Medulla oblongata (tissue), 1 donor: ENCODE results near the gene CREB3L2.
"Not testable (repeated sequence)": the region's sequence is repeated elsewhere in the genome, so short reads cannot be mapped to it uniquely, and the experiment has no call there.

Experiments used
- DNase-seq: peaks from one replicate; pipeline ENCODE4 v3.0.0-alpha.2; 2015; ENCODE audit errors: extremely low spot score

CREB3L2 gene

DNA sequence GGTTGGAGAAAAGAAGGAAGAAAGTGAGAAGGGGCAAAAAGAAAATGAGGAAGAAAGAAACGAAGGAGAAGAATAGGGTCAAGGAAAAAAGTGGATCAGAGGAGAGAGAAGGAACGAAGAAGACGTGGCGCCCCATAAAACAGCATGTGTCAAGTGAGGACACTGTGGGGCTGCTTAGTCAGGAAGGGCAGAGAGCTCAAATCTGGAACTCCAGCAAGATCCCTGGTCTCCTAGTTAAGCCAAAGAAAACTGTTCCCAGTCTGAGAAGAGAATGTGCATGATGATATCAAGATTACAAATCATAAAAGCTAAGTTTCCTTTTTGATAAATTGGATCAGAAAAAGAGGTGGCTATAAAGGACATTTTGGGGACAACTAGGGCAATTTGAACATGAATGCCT, 33.0 kb downstream of the CREB3L2 start:
- no peak for DNase-seq

DNA sequence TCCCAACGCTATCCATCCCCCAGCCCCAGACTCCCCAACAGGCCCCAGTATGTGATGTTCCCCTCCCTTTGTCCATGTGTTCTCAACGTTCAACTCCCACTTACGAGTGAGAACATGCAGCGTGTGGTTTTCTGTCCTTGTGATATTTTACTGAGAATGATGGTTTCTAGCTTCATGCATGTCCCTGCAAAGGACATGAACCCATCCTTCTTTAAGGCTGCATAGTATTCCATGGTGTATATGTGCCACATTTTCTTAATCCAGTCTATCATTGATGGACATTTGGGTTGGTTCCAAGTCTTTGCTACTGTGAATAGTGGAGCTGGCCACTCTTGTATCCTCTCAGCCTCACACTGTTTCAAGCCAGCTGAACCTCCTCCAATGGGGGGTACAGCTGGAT, 33.5 kb downstream of the CREB3L2 start:
- DNase-seq = not testable (repeated sequence)

DNA sequence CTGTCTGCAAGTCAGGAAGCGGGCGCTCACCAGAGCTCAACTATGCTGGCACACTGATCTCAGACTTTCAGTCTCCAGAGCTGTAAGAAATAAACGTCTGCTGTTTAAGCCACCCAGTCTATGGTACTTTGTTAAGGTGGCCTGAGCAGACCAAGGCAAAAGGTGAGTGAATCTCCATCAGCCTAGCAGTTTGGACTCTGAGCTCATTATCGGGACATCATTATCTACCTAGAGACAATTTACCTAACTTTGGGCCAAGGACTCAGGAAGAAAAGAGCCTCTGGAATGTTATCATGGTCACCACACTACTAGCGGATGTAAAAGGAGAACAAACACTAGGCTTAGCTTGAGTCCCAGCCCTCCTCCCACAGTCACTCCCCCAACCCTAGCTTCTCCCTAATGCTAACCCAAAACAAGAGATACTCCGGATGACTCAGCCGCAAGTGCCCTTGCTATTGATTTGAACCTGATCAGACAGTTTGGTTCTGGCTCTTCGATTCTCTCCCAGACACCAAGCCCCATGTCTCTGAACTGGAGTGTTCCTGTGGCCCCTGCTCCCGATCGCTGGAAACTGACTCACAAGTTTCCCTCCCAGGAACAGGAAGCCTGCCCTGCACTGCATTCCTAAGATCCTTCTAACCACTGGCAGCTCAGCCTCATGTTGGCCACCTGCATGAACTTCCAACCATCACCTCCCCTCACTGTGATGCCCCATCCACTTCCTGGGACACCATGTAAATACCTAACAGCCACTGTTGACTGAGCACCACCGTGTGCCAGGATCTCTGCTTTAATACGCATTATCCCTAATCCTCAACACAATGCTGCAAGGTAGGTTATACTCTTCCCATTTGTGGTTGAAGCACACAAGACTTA, 34.5 kb downstream of the CREB3L2 start:
- DNase-seq = no peak

DNA sequence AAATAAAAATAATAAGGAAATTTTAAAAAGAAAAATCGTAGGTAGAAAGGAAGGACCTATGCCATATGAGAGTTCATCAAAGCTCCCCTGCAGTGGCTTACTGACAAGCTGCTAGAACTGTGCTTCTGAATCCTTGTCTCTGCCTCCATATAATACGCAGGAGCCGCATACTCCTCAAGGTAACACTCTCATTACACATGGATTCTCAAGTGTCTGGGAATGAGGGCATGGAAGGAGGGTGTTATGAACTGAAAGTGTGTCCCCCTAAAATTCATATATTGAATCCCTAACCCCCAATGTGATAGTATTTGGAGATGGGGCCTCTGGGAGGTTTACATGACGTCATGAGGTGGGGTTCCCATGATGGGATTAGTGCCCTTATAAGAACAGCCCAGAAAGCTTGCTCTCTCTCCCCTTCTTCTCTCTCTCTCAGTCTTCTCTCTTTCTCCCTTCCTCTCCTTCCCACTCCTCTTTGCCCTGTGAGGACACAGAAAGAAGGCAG, 35.2 kb downstream of the CREB3L2 start:
- no peak for DNase-seq

DNA sequence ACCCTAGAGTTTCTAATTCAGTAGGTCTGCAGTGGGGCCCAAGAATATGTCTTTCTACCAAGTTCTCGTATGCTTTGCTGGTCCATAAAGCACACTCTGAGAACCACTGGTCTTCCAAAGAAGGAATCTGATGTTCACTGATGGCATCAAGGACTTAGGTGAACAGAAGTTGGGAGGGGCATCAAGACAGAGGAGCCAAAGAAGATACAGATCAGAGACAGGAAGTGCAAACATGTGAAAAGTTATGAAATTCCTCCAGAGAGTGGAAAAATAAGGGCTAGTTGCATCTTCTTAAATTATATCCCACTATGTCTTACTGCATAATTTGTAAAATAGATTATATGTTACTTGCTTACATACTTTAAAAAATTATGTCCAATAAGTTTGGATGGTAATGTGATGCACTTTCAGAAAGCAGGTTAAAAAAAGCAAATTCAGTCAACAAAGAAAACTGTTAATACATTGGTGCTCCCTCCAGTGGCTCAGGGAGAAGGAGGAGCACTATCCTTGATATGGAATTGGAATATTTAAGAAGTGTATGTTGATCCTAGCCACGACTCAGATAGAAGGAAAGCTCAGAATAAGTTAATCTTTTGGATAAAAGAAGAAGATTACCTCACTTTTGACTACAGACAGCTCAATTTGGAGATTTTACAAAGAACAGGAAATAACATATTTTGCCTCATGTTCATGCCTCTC, 35.8 kb downstream of the CREB3L2 start:
- DNase-seq = no peak

DNA sequence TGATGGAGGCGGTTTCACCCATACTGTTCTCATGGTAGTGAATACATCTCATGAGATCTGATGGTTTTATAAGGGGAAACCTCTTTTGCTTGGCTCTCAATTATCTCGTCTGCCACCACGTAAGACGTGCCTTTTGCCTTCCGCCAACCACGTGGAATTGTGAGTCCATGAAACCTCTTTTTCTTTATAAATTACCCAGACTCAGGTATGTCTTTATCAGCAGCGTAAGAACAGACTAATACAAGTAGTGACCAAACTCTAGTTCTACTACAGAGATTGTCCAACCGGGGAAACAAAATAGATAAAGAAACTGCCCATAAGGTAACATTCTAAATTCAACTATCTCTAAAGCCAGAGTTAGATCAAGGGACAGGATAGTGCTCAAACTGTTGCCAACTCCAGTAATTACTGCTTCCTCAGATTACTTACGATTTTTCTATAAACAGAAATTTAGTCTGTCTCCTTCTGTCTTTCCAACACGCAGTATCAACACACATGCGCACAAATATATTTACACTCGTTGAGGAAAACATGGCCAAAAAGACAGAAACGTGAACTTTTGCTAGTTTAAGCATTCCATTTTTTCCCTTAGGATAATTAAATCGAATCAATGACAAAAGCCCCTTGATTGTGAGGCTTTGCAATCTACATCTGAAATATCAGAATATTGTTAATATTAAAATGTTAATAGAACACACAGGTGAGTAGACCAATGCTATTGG, 36.9 kb downstream of the CREB3L2 start:
- DNase-seq = no peak

DNA sequence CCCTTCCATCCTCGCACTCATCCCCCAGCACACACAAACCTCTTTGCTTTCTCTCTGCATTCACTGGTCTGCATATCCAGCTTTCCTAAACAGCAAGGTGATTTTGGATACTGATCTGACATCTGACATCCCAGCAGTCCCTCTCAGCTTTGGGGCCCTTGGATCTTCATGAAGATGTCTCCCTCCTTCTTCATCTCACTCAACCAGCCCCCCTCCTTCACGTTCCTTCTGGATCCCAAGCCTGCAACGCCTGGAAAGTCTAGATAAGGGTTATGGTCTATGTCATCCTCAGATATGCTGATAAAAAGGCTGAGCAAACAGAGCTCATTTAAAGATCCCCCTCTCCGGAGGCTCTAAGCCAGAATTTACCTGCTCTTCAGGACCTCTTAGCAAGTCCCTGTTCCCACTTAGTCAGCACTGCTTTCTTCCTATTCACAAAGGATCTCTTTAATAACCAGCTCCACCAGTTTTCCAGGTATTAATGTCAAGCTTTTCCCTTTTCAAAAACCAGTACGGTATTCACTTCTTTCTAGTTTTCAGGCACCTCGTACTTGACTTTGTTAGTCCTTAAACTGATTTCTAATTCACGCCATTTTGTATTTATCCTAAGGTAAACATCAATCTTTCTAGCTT, 38.9 kb downstream of the CREB3L2 start:
- no peak for DNase-seq

DNA sequence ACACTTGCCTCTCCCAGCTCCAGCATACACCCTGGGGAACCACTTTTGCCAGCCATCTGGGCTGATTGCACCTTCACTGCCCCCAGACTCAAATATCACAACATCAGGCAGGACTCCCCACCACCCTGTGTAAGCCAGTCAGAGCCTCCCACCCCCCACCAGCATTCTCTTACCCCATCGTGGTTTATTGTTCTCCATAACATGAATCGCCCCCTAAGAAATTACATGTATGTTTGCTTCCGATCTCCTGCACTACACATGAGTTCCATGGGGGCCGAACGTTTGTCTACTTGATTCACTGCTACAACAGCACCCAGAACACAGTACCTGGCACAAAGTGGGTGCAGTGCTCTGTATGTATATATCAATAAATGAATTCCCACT, 39.4 kb downstream of the CREB3L2 start:
- DNase-seq = no peak

DNA sequence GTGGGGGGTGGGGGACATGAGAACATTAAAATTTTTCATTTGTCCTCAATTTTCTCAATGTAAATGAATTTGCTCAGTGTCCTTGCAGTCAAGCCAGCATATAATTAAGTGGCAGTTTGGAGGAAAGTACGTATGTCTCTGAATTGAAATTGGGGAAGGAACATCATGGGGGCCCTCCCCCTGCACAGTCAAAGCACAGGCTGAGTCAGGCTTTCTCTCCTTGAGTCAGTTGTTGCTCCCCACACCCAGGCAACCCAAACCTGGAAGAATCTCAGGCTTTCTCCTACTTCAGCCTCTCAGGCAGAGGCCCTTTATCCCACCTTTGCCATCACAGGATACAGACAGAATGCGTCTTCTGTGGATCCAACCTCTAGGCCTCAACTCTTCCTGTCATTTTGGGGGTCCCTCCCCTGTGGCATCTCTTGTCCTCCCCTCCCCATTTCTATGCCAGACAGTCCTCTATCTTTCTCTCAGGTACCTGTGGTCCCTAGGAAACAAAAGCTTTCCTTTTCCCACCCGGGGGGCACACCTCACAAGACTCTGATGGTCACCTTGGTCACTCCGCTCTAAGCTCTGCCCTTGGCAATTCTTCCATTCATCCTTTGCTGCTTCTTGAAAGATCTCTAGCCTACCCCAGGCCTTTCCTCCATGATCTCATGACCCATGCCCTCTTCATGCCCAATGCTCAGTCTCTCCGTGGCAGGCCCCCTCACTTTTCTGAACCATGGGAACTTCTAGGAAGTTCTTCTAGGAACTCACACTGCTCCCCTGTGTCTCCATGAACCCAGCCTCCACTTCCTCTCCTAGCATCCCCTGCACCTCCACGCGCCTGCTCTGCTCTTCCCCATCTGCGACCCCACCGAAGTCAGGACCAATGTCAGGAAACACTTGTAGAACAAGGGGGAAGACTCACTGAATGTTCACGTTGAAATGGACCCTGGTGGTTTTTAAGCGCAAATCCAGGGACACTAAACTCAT, 40.4 kb downstream of the CREB3L2 start:
- DNase-seq = peak; percentile 48

DNA sequence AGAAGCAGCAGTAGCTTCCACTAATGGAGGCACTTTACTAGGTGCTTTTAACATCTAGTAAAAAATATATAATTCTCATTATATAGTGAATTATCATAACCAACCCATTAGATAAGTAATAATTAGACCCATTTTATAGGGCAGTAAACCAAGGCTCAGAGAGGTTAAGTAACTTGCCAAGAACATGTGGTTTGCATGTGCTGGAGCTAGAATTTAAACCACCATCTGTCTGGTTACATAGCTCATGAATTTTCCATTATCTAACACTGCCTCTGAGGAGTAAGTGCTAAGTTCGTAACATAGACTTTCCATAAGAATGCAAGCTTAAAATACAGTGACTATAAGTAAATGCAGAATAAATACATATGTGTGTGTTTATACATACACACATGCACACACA, 41.9 kb downstream of the CREB3L2 start:
- no peak for DNase-seq

DNA sequence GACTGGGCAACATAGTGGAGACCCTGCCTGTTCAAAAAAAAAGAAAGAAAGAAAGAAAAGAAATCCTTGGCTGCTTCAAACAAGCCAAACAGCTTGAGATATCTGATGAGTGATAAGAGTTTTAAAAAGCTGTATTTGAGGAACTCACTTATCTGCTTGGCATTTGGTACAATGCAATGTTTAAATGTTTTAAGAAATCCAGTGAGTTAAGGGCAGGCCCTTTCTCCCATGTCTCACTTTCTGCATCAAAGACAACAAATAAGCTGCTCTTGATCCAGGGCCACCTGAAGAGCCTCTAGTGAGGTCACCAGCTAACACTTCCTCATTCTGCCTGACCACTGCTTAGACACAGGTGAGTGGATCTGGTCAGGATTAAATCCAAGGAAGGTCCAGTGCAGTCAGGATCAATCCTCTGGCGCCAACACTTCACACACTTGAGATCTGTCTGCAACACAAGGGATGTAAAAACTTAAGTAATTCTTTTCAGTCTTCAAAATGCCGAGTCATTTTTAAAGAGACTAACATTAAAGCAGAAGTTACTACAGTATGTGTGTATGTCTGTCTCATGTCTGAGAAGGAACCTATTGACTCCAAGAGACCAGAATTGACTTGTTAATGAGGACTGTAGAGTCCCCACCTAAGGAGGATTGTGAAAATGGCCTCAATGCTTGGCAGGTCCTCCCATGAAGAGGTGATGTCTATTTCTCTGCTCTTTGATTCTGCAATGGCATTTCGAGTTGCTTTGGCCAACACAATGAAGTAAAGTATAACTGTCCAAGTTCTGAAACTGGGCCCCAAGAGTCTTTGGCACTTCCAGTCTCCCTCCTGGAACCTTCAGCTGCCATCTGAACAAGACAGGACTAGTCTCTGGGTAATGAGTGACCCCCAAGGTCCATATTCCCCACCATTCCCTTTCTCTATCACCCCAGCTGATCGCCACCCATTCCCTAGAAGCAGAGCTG, 43.1 kb downstream of the CREB3L2 start:
- no peak for DNase-seq

DNA sequence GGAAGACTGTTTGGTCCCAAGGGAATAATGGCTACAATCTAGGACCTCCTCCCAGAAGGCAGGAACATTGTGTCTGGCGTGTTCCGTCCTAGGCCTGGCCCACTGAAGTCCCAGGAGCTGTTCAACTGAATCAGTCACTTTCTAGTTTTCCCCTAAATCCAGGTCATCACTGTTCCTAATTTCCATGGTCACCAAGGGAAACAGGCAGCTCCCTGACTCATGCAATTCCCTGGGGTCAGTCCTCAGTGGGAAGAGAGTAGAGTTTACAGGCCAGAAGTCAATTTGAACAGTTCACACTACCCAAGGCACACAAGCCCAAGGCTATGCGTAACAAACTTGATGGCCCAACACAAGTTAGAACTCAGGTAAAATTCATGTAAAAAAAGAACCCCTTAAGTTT, 44.0 kb downstream of the CREB3L2 start:
- no peak for DNase-seq

DNA sequence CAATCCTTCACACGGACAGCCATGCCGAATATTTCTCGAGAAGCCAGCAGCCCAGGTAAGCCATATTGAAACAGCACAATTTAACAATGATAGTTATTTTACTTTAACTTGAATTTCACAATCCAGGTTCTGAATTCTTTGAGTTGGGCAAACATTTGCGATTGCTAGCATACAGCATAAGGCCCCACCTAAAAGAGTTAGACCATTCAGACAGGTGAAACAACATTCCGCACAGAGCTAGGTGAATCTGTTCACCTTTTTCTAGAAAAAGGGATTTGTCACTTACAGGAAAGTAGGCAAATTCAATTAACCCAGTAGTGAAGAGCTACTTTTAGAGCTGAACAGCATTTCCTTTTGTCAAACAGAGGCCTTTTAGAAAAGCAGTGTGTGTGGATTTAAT, 45.3 kb downstream of the CREB3L2 start:
- no peak for DNase-seq

DNA sequence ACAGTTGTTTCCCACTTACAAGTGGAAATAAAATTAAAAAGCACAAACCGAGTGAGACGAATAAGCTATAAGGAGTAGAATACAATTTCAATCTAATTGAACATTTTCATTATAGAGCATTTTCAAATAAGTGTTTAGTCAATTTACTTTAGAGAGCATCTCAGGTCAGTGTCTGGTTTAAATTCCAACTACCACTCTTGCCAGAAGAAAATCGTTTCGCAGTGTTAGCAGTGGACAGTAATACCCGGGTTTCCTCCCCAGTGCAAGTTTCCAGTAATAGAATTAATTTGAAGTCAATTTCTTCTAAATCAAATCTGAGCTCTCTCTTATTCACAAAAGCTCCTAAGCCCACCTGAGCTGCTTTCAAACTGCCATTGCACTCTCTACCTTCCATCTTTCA, 45.7 kb downstream of the CREB3L2 start:
- no peak for DNase-seq

DNA sequence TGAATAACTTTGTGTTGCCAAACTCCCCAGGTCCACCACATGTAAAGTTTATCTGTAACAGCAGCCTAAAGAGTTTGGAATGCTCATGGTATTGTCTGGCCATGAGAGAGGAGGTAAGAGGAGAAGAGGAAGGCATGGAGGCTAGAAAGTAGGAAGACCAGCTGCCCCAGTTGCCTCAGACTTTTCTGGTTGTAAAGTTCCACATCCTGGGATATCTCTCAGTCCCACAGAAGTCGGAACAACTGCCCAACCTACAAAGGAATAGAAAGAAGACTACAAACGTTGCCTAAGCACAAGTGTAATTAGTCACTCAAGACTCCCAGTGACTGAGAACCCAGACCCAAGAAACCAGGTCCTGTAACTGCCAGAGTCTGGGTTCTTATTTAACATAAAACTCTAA, 47.3 kb downstream of the CREB3L2 start:
- no peak for DNase-seq

DNA sequence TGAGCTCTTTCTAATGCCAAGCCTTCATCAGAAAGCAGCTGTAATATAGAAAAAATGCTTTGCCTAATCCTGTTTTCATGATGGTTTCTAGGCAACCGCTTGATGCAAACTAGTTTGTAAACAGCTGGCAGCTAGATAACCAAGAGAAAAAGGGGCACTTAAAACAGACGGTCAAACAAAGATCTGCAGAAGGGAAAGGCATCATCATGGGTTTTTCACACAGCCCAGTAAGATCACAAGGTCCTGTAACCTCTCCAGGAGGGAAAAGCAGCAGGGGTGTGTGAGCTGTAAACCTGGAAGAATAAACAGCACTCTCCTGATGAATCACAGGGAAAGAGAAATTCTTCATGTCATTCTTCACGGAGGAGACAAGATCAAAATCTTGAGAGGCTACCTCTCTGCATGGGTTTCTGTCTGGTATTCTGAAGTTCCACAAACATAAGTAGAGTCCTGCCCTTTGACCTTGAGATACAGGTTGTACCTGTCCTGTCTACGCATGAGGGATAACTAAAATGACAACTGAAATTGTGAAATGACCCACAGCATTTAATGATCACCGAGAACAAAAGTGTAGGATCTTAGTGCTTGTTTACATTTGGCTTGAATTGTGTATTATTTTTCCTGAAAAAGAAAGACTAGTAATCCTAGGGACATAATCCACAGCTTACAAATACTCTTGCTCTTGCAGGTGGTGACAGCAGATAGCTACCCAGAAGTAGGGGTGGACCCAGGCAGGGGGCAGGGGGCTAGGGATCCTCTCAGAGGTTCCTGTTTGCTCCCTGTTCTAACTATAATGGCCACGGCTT, 48.0 kb downstream of the CREB3L2 start:
- no peak for DNase-seq

DNA sequence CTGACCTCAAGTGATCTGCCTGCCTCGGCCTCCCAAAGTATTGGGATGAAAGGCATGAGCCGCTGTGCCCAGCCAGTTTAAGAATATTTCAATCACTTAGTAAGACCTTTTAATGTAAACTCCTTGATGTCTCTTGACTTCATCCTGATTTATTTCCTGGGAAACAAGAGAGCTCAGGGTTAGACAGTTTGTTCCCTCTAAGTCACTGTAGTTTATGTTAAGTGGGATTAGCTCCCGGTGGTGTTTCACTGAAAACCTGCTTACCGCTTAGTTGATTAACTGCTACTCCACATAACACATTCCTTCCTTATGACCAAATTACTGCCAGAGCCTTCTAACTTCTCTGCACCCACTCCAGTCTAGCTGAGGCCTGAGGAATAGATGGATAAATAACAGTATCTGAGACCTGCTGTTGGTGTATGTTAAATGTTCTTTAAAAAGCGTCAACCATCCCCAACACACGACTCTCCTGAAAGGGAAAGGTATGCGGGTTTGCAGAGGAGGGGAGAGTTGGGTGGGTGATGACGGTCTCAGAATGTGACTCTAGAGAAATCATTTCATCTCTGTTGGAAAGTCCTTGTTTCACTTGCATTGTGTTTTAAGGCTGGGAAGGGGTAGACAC, 48.7 kb downstream of the CREB3L2 start:
- DNase-seq = no peak

DNA sequence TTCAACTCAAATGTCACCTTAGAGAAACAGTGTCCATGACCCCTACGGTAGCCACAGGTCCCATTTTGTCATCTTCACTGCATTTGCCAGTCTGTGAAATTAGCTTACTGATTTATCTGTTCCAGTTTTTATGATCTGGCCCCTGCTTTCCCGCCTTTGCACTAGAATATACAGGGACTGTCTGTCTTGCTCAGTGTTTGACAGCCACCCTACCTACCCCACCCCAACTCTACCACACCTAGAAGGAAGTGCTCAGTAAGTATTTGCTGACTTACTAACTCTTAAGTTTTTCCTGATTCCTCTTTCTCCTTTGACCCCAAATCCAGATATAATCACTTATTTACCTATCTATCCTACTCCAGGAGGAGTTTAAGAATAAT, 49.5 kb downstream of the CREB3L2 start:
- DNase-seq = no peak
